Nephron progenitor cell (in vitro differentiated cells): Measurements from ENCODE around the gene SPPL2B.
A peak's percentile ranks its signal among the peaks of the same experiment; 100 is the strongest.

ENCODE experiments used
- DNase-seq: peaks from one replicate; pipeline ENCODE4 v3.0.0; 2021
- H3K27ac Mint-ChIP-seq: 2 replicates; pipeline ENCODE4 v1.8.0; 2021; ENCODE audit warnings: mild to moderate bottlenecking, moderate library complexity, mixed read lengths
- H3K27me3 Mint-ChIP-seq: 2 replicates; pipeline ENCODE4 v1.8.0; 2021; ENCODE audit warnings: mild to moderate bottlenecking, low read depth, mixed read lengths; ENCODE audit not compliant: poor library complexity
- H3K36me3 Mint-ChIP-seq: 2 replicates; pipeline ENCODE4 v1.8.0; 2021; ENCODE audit warnings: low read depth, mixed read lengths
- H3K4me1 Mint-ChIP-seq: 2 replicates; pipeline ENCODE4 v1.8.0; 2021; ENCODE audit warnings: mixed read lengths
- H3K4me3 Mint-ChIP-seq: 2 replicates; pipeline ENCODE4 v1.8.0; 2021; ENCODE audit warnings: mild to moderate bottlenecking, moderate library complexity, mixed read lengths
- H3K9me3 Mint-ChIP-seq: 2 replicates; pipeline ENCODE4 v1.8.0; 2021; ENCODE audit warnings: mild to moderate bottlenecking, moderate library complexity, mixed read lengths
- CTCF ChIP-seq: fragments of 200-600 bp; sonication (generic); IDR thresholded peaks from 2 replicates; pipeline ENCODE4 v1.5.0; 2021; ENCODE audit warnings: antibody characterized with exemption

SPPL2B gene

GRCh38 chr19:2376784-2377519, 48.5 kb downstream of the SPPL2B start:
- Mint-ChIP-seq H3K27me3 (peaks cover 12% of the 10 kb centered on the region), H3K4me1 (peaks cover 33% of the 10 kb centered on the region), H3K36me3 (no peaks in the 10 kb centered on the region), H3K4me3 (peak overlapping the region; percentile 5), H3K27ac (peak overlapping the region; percentile 16), H3K9me3 (peaks cover 36% of the 10 kb centered on the region)
- DNase-seq: no peak
- TF ChIP-seq CTCF: no peak

- no peak for DNase-seq
- TF ChIP-seq CTCF: no peak
- Mint-ChIP-seq H3K36me3 (no peaks in the 10 kb centered on the region), H3K27me3 (peaks cover 17% of the 10 kb centered on the region), H3K27ac (peak overlapping the region; percentile 84), H3K4me1 (peaks cover 38% of the 10 kb centered on the region), H3K4me3 (no peak overlapping the region), H3K9me3 (peaks cover 36% of the 10 kb centered on the region)
Observed at GRCh38 chr19:2380567-2380966, 52.1 kb downstream of the SPPL2B start.

- H3K4me1 Mint-ChIP-seq: peaks cover 33% of the 10 kb centered on the region
- H3K4me3 Mint-ChIP-seq: no peak overlapping the region
- DNase-seq: peak; percentile 34
- H3K9me3 Mint-ChIP-seq: peaks cover 36% of the 10 kb centered on the region
- no peaks in the 10 kb centered on the region for H3K36me3 Mint-ChIP-seq
- peak overlapping the region; percentile 84 for H3K27ac Mint-ChIP-seq
- peaks cover 17% of the 10 kb centered on the region for H3K27me3 Mint-ChIP-seq
- no peak for TF ChIP-seq CTCF
Observed at GRCh38 chr19:2381148-2381820, 52.8 kb downstream of the SPPL2B start.

GRCh38 chr19:2382530-2383222, 54.2 kb downstream of the SPPL2B start:
- peaks cover 21% of the 10 kb centered on the region for H3K27me3 Mint-ChIP-seq
- no peak overlapping the region for H3K4me3 Mint-ChIP-seq
- TF ChIP-seq CTCF: no peak

GRCh38 chr19:2385053-2385721, 56.7 kb downstream of the SPPL2B start:
- peaks cover 12% of the 10 kb centered on the region for H3K27me3 Mint-ChIP-seq
- H3K9me3 Mint-ChIP-seq: peaks cover 12% of the 10 kb centered on the region
- H3K27ac Mint-ChIP-seq: no peak overlapping the region
- TF ChIP-seq CTCF: no peak
- no peaks in the 10 kb centered on the region for H3K36me3 Mint-ChIP-seq
- peak overlapping the region; percentile 30 for H3K4me3 Mint-ChIP-seq
- H3K4me1 Mint-ChIP-seq: peaks cover 34% of the 10 kb centered on the region
- peak; percentile 60 for DNase-seq

More at GRCh38 chr19:2382530-2383222, 54.2 kb downstream of the SPPL2B start:
- Mint-ChIP-seq H3K36me3 (no peaks in the 10 kb centered on the region), H3K27ac (no peak overlapping the region), H3K4me1 (peaks cover 28% of the 10 kb centered on the region), H3K9me3 (peaks cover 34% of the 10 kb centered on the region)
- DNase-seq: no peak
